HEK293 (cell line): ENCODE data around the gene NTN4.
A peak's percentile ranks its signal among the peaks of the same experiment; 100 is the strongest.

Source experiments
- CTCF ChIA-PET: fragments of 350-600 bp; formaldehyde crosslinking; extraction: SDS; loops from one replicate; lab custom pipeline; 2021; ENCODE audit warnings: antibody characterized with exemption; lab: Yijun Ruan, JAX
- POLR2A ChIA-PET: fragments of 300-600 bp; formaldehyde crosslinking; extraction: SDS; loops from one replicate; lab custom pipeline; 2020; ENCODE audit warnings: antibody characterized with exemption, inconsistent platforms; lab: Yijun Ruan, JAX
- H3K27ac ChIP-seq: fragments of 200-500 bp; sonication (Bioruptor generic); 2 replicates; pipeline ENCODE4 v1.5.1; 2014; ENCODE audit warnings: low read depth, low read length, control low read depth, inconsistent platforms; ENCODE audit errors: extremely low read depth
- H3K36me3 ChIP-seq, 2 experiments: fragments of 200-500 bp in 1 of 2; sonication (Bioruptor generic) in 1 of 2; 1 replicate in 1 of 2; 2 replicates in 1 of 2; pipeline ENCODE4 v1.5.1; 2014 to 2017; ENCODE audit warnings: inconsistent platforms in 2 of 2, low read length in 2 of 2; ENCODE audit not compliant: control insufficient read depth in 2 of 2, insufficient read depth in 1 of 2
- H3K4me1 ChIP-seq: fragments of 200-500 bp; sonication (Bioruptor generic); 2 replicates; pipeline ENCODE4 v1.5.1; 2014; ENCODE audit warnings: mild to moderate bottlenecking, low read length, inconsistent platforms; ENCODE audit not compliant: control insufficient read depth, insufficient read depth
- H3K4me3 ChIP-seq: 2 replicates; pipeline ENCODE4 v1.5.1; 2011; ENCODE audit warnings: low read depth, mild to moderate bottlenecking, control low read depth, low read length, moderate library complexity
- H3K9me3 ChIP-seq: fragments of 200-500 bp; sonication (Bioruptor generic); 2 replicates; pipeline ENCODE4 v1.5.1; 2014; ENCODE audit warnings: low read depth, low read length, inconsistent platforms; ENCODE audit not compliant: control insufficient read depth, insufficient read depth
- KLF16 ChIP-seq: fragments of 450-650 bp; formaldehyde crosslinking; IDR thresholded peaks from 2 replicates; pipeline ENCODE4 v1.5.1; 2017; ENCODE audit warnings: missing biosample characterization, missing genetic modification characterization
- MZF1 ChIP-seq: fragments of 450-650 bp; formaldehyde crosslinking; IDR thresholded peaks from 2 replicates; pipeline ENCODE4 v1.5.1; 2017; ENCODE audit warnings: missing biosample characterization, missing genetic modification characterization, borderline replicate concordance
- REPIN1 ChIP-seq: fragments of 450-650 bp; formaldehyde crosslinking; IDR thresholded peaks from 2 replicates; pipeline ENCODE4 v1.5.1; 2017; ENCODE audit warnings: missing biosample characterization, missing genetic modification characterization, low read depth
- SCRT2 ChIP-seq: fragments of 450-650 bp; formaldehyde crosslinking; IDR thresholded peaks from 2 replicates; pipeline ENCODE4 v1.5.1; 2016; ENCODE audit warnings: missing biosample characterization, missing genetic modification characterization
- TCF7L2 ChIP-seq: IDR thresholded peaks from 2 replicates; pipeline ENCODE4 v1.6.1; 2011; ENCODE audit warnings: low read depth, mild to moderate bottlenecking, inconsistent platforms, low read length, moderate library complexity, borderline replicate concordance
- WT1 ChIP-seq: fragments of 450-650 bp; formaldehyde crosslinking; IDR thresholded peaks from 2 replicates; pipeline ENCODE4 v1.5.1; 2016; ENCODE audit warnings: missing biosample characterization, missing genetic modification characterization
- YY1 ChIP-seq: fragments of 450-650 bp; formaldehyde crosslinking; IDR thresholded peaks from 2 replicates; pipeline ENCODE4 v1.5.1; 2018; ENCODE audit warnings: missing biosample characterization, missing genetic modification characterization
- YY2 ChIP-seq: fragments of 450-650 bp; formaldehyde crosslinking; IDR thresholded peaks from 2 replicates; pipeline ENCODE4 v1.5.1; 2016; ENCODE audit warnings: missing biosample characterization, missing genetic modification characterization
- ZBTB20 ChIP-seq: fragments of 450-650 bp; formaldehyde crosslinking; IDR thresholded peaks from 2 replicates; pipeline ENCODE4 v1.5.1; 2016; ENCODE audit warnings: missing biosample characterization, missing genetic modification characterization
- ZFP3 ChIP-seq: fragments of 450-650 bp; formaldehyde crosslinking; IDR thresholded peaks from 2 replicates; pipeline ENCODE4 v1.5.1; 2016; ENCODE audit warnings: low read depth, missing biosample characterization, missing genetic modification characterization
- ZNF121 ChIP-seq: fragments of 450-650 bp; formaldehyde crosslinking; IDR thresholded peaks from 2 replicates; pipeline ENCODE4 v1.5.1; 2016; ENCODE audit warnings: missing biosample characterization, missing genetic modification characterization
- ZNF146 ChIP-seq: fragments of 450-650 bp; formaldehyde crosslinking; IDR thresholded peaks from 2 replicates; pipeline ENCODE4 v1.5.1; 2016; ENCODE audit warnings: missing biosample characterization, missing genetic modification characterization
- ZNF174 ChIP-seq: fragments of 450-650 bp; formaldehyde crosslinking; IDR thresholded peaks from 2 replicates; pipeline ENCODE4 v1.5.0; 2017; ENCODE audit warnings: missing biosample characterization, mild to moderate bottlenecking, missing genetic modification characterization
- ZNF560 ChIP-seq: fragments of 450-650 bp; formaldehyde crosslinking; IDR thresholded peaks from 2 replicates; pipeline ENCODE4 v1.5.1; 2017; ENCODE audit warnings: missing biosample characterization, missing genetic modification characterization, borderline replicate concordance
- ZNF571 ChIP-seq: fragments of 450-650 bp; formaldehyde crosslinking; IDR thresholded peaks from 2 replicates; pipeline ENCODE4 v1.5.0; 2017; ENCODE audit warnings: missing biosample characterization, missing genetic modification characterization
- ZNF626 ChIP-seq: fragments of 450-650 bp; sonication (Bioruptor Pico); formaldehyde crosslinking; IDR thresholded peaks from 2 replicates; pipeline ENCODE4 v1.5.1; 2018; ENCODE audit warnings: missing biosample characterization, missing genetic modification characterization, inconsistent platforms
- ZNF76 ChIP-seq: fragments of 450-650 bp; formaldehyde crosslinking; IDR thresholded peaks from 2 replicates; pipeline ENCODE4; 2016; ENCODE audit warnings: low read depth, missing biosample characterization, missing genetic modification characterization, borderline replicate concordance
- ZNF791 ChIP-seq: fragments of 450-650 bp; formaldehyde crosslinking; IDR thresholded peaks from 2 replicates; pipeline ENCODE4 v1.5.1; 2016; ENCODE audit warnings: missing biosample characterization, missing genetic modification characterization
- ZSCAN16 ChIP-seq: fragments of 450-650 bp; formaldehyde crosslinking; IDR thresholded peaks from 2 replicates; pipeline ENCODE4 v1.5.1; 2016; ENCODE audit warnings: missing biosample characterization, missing genetic modification characterization
- TF ChIP-seq, protein P1 (sequence below): fragments of 450-650 bp; formaldehyde crosslinking; IDR thresholded peaks from 2 replicates; pipeline ENCODE4 v1.5.1; 2016; ENCODE audit warnings: missing biosample characterization, missing genetic modification characterization, low read depth
- TF ChIP-seq, protein P2 (sequence below): fragments of 450-650 bp; formaldehyde crosslinking; IDR thresholded peaks from 2 replicates; pipeline ENCODE4 v1.5.1; 2016; ENCODE audit warnings: missing biosample characterization, missing genetic modification characterization
- TF ChIP-seq, protein P3 (sequence below): fragments of 450-650 bp; formaldehyde crosslinking; IDR thresholded peaks from 2 replicates; pipeline ENCODE4 v1.5.1; 2016; ENCODE audit warnings: missing biosample characterization, missing genetic modification characterization

Gene NTN4

DNA sequence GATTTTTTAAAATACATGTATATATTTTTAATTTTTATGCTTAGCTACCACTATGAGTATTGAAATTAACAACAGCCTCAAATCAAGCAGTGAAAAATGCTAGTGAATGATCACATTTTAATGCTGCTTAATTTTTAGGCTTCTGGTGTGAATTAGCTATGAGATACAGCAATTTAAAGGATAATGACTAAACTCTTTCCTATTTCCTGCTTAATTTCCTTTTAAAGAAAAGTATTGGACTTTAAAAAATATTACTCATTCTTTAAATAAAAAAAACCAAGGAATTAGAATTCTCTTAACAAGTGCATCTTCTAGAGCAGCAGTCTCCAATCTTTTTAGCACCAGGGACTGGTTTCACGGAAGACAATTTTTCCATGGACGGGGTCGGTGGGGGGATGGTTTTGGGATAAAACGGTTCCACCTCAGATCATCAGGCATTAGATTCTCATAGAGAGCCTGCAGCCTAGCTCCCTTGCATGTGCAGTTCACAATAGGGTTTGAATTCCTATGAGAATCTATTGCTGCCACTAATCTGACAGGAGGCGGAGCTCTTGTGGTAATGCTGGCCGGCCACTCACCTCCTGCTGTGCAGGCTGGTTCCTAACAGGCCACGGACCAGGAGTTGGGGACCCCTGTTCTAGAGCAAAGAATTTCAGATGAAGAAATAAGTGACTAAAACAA is 18.6 kb upstream of the NTN4 start:
- ChIA-PET POLR2A (no interaction called here), CTCF (interaction anchor here (0.6 kb wide), 1 partner anchor 227 kb away, joined by 3 read pairs; no protein-coding TSS in a partner anchor)
- H3K36me3 ChIP-seq: no peaks in the 10 kb centered on the region
- no peak overlapping the region for H3K27ac ChIP-seq
- H3K4me1 ChIP-seq: no peaks in the 10 kb centered on the region
- no peak for TF ChIP-seq WT1 (tag by site-specific recombination)
- TF ChIP-seq ZNF560: no peak
- no peak for TF ChIP-seq SCRT2
- TF ChIP-seq ZSCAN16 (tag by site-specific recombination): no peak
- TF ChIP-seq ZFP3 (tag by site-specific recombination): no peak
- no peak for TF ChIP-seq ZNF174 (tag by site-specific recombination)
- no peak for TF ChIP-seq ZBTB20 (tag by site-specific recombination)
- no peak for TF ChIP-seq ZNF791 (tag by site-specific recombination)
- no peak for TF ChIP-seq ZNF76
- no peak for TF ChIP-seq ZNF121 (tag by site-specific recombination)
- TF ChIP-seq, protein P1, sequence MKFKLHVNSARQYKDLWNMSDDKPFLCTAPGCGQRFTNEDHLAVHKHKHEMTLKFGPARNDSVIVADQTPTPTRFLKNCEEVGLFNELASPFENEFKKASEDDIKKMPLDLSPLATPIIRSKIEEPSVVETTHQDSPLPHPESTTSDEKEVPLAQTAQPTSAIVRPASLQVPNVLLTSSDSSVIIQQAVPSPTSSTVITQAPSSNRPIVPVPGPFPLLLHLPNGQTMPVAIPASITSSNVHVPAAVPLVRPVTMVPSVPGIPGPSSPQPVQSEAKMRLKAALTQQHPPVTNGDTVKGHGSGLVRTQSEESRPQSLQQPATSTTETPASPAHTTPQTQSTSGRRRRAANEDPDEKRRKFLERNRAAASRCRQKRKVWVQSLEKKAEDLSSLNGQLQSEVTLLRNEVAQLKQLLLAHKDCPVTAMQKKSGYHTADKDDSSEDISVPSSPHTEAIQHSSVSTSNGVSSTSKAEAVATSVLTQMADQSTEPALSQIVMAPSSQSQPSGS (tag by site-specific recombination): no peak
- TF ChIP-seq, protein P2, sequence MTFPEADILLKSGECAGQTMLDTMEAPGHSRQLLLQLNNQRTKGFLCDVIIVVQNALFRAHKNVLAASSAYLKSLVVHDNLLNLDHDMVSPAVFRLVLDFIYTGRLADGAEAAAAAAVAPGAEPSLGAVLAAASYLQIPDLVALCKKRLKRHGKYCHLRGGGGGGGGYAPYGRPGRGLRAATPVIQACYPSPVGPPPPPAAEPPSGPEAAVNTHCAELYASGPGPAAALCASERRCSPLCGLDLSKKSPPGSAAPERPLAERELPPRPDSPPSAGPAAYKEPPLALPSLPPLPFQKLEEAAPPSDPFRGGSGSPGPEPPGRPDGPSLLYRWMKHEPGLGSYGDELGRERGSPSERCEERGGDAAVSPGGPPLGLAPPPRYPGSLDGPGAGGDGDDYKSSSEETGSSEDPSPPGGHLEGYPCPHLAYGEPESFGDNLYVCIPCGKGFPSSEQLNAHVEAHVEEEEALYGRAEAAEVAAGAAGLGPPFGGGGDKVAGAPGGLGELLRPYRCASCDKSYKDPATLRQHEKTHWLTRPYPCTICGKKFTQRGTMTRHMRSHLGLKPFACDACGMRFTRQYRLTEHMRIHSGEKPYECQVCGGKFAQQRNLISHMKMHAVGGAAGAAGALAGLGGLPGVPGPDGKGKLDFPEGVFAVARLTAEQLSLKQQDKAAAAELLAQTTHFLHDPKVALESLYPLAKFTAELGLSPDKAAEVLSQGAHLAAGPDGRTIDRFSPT: no peak
- TF ChIP-seq YY2 (tag by site-specific recombination): no peak
- no peak for TF ChIP-seq ZNF571 (tag by site-specific recombination)
- no peak overlapping the region for H3K4me3 ChIP-seq
- no peaks in the 10 kb centered on the region for H3K9me3 ChIP-seq

DNA sequence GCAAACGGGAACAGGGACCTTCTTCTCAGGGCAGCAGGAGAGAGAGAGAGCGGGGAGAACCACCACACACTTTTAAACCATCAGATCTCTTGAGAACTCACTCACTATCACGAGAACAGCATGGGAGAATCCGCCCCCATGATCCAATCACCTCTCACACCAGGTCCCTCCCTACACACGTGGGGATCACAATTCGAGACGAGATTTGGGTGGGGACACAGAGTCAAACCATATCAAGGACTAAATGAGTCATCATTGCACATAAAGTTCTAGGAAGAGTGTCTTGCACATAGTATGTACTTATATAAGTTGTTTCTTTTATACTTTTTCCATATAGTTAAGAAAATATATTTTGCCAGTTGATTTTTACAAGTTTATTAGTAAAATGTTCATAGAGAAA is 17.6 kb upstream of the NTN4 start:
- Histone ChIP-seq H3K4me3 (no peak overlapping the region), H3K9me3 (no peaks in the 10 kb centered on the region), H3K4me1 (no peaks in the 10 kb centered on the region), H3K36me3 (no peaks in the 10 kb centered on the region)
- POLR2A ChIA-PET: no interaction called here
- TF ChIP-seq ZNF626 (tag by site-specific recombination) (no peak), KLF16 (tag by site-specific recombination) (no peak), REPIN1 (tag by site-specific recombination) (no peak), MZF1 (tag by site-specific recombination) (peak; percentile 85), TCF7L2 (no peak), YY1 (tag by site-specific recombination) (no peak), ZNF146 (tag by site-specific recombination) (no peak)
- TF ChIP-seq, protein P3, sequence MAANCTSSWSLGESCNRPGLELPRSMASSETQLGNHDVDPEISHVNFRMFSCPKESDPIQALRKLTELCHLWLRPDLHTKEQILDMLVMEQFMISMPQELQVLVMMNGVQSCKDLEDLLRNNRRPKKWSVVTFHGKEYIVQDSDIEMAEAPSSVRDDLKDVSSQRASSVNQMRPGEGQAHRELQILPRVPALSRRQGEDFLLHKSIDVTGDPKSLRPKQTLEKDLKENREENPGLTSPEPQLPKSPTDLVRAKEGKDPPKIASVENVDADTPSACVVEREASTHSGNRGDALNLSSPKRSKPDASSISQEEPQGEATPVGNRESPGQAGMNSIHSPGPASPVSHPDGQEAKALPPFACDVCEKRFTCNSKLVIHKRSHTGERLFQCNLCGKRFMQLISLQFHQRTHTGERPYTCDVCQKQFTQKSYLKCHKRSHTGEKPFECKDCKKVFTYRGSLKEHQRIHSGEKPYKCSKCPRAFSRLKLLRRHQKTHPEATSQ (tag by site-specific recombination): 0 out of 2 replicates have a peak, but pooled peaks have one; percentile 66
- TF ChIP-seq, all 188 proteins: peak for 2
- CTCF ChIA-PET: no interaction called here
- no peak overlapping the region for H3K27ac ChIP-seq
